GM18907 (cell line): ENCODE measurements around the gene LSG1.

Experiments used
- ATAC-seq: cut with Tn5 transposase; IDR thresholded peaks from one replicate; pipeline ENCODE4 v1.9.1; 2021; ENCODE audit warnings: mild to moderate bottlenecking, moderate library complexity; ENCODE audit not compliant: unreplicated experiment

Gene LSG1

GRCh38 chr3:194671900-194672808 lies at the start of gene LSG1:
Gene LSG1, minus strand, starts transcription at chr3:194672191. Its CDS starts 29 bp downstream, at chr3:194672162.
- peak; percentile 88 for ATAC-seq

GRCh38 chr3:194720048-194720447 lies 48.1 kb upstream of the LSG1 start:
- ATAC-seq: no peak

- no peak for ATAC-seq
These were observed 46.1 kb upstream of the LSG1 start for GRCh38 chr3:194718079-194718478.

GRCh38 chr3:194715022-194715800 lies 43.2 kb upstream of the LSG1 start:
- ATAC-seq: no peak

- ATAC-seq: no peak
These were observed 42.6 kb upstream of the LSG1 start for GRCh38 chr3:194714564-194714963.

GRCh38 chr3:194714137-194714455 lies 42.1 kb upstream of the LSG1 start:
- no peak for ATAC-seq

GRCh38 chr3:194713299-194714136 lies 41.5 kb upstream of the LSG1 start:
- no peak for ATAC-seq

- ATAC-seq: no peak
These were observed 39.9 kb upstream of the LSG1 start for GRCh38 chr3:194711913-194712312.

- no peak for ATAC-seq
These were observed 39.3 kb upstream of the LSG1 start for GRCh38 chr3:194711286-194711685.

GRCh38 chr3:194707147-194707540 lies 35.2 kb upstream of the LSG1 start:
- no peak for ATAC-seq

GRCh38 chr3:194705761-194706160 lies 33.8 kb upstream of the LSG1 start:
- no peak for ATAC-seq

- ATAC-seq: no peak
These were observed 33.2 kb upstream of the LSG1 start for GRCh38 chr3:194705227-194705626.

- ATAC-seq: no peak
These were observed 30.6 kb upstream of the LSG1 start for GRCh38 chr3:194702545-194702944.

- ATAC-seq: no peak
These were observed 24.7 kb upstream of the LSG1 start for GRCh38 chr3:194696702-194697101.

GRCh38 chr3:194691481-194692283 lies 19.7 kb upstream of the LSG1 start:
- ATAC-seq: peak; percentile 74

GRCh38 chr3:194690501-194691372 lies 18.7 kb upstream of the LSG1 start:
- ATAC-seq: no peak

- ATAC-seq: no peak
These were observed 17.5 kb upstream of the LSG1 start for GRCh38 chr3:194689493-194689944.

- no peak for ATAC-seq
These were observed 17.0 kb upstream of the LSG1 start for GRCh38 chr3:194688946-194689345.

- ATAC-seq: peak; percentile 41
These were observed 16.3 kb upstream of the LSG1 start for GRCh38 chr3:194688200-194688740.
